Measurements from ENCODE around the gene AKAP13.
A peak's percentile ranks its signal among the peaks of the same experiment; 100 is the strongest.

The AKAP13 gene

DNA sequence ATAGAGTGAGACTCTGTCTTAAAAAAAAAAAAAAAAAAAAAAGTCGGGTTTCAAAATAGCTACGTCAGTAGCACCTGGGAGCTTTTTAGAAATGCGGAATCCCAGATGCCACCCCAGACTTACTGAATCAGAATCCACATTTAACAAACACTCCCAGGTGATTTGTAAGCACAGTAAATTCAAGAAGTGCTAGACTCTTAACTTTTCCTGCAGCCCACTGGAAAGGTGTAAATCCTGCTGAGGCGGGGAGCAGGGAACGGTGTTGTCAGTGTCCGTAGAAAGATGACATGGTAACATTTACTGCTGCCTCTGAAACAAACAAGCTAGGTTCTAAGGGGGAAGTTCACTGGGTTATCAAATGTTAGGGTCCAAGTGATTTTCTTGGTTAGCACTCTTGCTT lies 2.4 kb upstream of the AKAP13 start:
- TF ChIP-seq CTCF (IDR thresholded peaks at IDR 0.05), result no peak
- H3K27me3 ChIP-seq, result peaks cover 55% of the 10 kb centered on the region
- H3K27ac ChIP-seq, result no peak overlapping the region
- peaks cover 14 to 15% of the 10 kb centered on the region in 2 experiments for H3K4me1 ChIP-seq (ENCODE audit: control insufficient read depth in 1 of 2, insufficient read depth in 1 of 2, low read depth in 1 of 2, low read length in 1 of 2)
- H3K4me3 ChIP-seq (ENCODE audit: low read depth in 1 of 2, low read length in 1 of 2), result no peak overlapping the region
- H3K36me3 ChIP-seq, result no peaks in the 10 kb centered on the region
- no peaks in the 10 kb centered on the region for H3K9me3 ChIP-seq

GRCh38 chr15:85379403-85380131 lies 836 bp upstream of the AKAP13 start:
- Histone ChIP-seq H3K9me3 (no peaks in the 10 kb centered on the region), H3K4me3 (ENCODE audit: low read depth in 1 of 2, low read length in 1 of 2) (peak overlapping the region; percentile 66 to 89), H3K4me1 (ENCODE audit: control insufficient read depth in 1 of 2, insufficient read depth in 1 of 2, low read depth in 1 of 2, low read length in 1 of 2) (peaks cover 14 to 15% of the 10 kb centered on the region in 2 experiments), H3K36me3 (no peaks in the 10 kb centered on the region), H3K27me3 (peaks cover 69% of the 10 kb centered on the region), H3K27ac (peak overlapping the region; percentile 64)
- TF ChIP-seq CTCF (IDR thresholded peaks at IDR 0.05), result no peak

DNA sequence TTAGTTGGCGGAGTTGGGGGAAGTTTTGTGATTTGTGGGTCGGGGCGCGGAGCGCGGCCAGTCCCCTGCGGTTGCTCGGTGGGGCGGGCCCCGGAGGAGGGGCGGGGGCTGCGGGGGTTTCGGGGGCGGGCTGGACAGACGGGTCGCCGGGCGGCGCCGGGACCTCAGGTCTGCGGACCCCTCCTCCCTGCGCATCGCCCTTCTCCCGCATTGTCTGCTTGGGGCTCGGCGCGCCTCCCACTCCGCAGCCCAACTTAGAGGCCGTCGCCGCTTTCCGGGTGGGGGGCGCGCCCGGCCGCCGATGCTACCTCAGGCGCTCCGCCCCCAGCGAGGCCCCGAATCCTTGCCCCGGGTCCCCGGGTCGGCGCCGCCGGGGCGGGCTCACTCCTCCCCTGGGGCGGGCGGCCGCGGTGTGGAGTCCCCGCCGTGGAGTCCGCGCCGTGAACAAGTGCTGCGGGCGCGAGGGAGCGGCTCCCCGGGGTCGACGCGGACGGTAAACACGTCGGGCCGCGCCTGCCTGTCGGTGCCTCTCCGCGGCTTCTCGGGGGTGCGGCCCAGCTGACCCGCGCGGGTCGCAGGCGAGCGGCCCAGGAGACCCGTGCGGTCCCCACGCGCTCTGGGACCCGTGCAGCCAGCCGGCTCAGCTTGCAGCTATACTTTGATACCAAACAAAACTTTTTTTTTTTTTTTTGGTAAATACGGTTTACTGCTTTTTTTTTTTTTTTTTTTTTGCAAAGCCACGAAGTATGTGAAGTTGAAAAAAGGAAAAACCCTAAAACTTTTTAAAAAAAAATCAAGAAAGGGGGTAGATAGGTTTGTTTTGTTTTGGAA lies 624 bp downstream of the AKAP13 start:
- H3K9me3 ChIP-seq, result no peaks in the 10 kb centered on the region
- H3K27ac ChIP-seq, result peak overlapping the region; percentile 64
- peaks cover 14 to 15% of the 10 kb centered on the region in 2 experiments for H3K4me1 ChIP-seq (ENCODE audit: control insufficient read depth in 1 of 2, insufficient read depth in 1 of 2, low read depth in 1 of 2, low read length in 1 of 2)
- no peaks in the 10 kb centered on the region for H3K36me3 ChIP-seq
- no peak for TF ChIP-seq CTCF (IDR thresholded peaks at IDR 0.05)
- peaks cover 74% of the 10 kb centered on the region for H3K27me3 ChIP-seq
- H3K4me3 ChIP-seq (ENCODE audit: low read depth in 1 of 2, low read length in 1 of 2), result peak overlapping the region; percentile 66 to 89

DNA sequence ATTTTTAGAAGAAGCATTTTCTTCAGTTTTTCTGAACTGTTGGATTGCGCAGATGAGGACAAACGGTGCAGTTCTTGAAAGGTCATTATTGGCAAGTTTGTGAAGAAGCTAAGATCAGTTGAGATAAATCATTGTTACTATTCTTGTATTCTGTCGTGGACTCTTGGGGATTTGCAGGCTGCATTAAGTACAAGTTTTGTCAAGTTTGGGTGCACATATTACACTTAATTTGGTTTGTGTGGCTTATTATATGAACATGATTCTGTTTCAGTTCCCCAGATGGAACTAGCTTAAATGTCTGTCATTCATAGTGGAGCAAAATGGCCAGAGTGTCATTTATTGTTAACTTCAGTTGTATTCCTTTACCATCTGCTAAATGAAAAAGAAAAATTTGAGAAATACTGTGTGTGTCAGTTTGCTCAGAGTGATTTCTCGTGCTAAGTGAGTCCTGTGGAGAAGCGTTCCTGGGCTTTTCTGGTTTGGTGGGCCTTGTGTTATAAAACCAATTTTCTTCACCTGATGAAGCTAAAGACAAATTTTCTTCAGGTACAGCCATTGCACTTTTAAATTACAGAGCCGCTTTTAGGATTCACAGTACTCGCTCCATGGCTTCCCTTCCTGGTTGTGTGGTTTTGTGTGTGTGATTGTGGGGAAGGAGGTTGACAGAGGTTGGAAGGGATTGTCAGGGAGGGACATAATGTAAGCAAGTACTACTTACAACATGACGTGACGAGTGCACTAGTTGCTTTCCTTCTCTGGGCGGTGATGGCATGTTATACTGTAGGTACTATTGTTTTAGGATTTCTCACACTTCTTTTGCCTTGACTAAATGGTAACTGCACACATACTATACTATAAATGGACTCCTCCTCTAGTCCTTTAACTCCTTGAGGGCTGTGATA lies 1.7 kb downstream of the AKAP13 start:
- TF ChIP-seq CTCF (IDR thresholded peaks at IDR 0.05), result no peak
- H3K27ac ChIP-seq, result no peak overlapping the region
- H3K27me3 ChIP-seq, result peaks cover 63% of the 10 kb centered on the region
- no peak overlapping the region for H3K4me3 ChIP-seq (ENCODE audit: low read depth in 1 of 2, low read length in 1 of 2)
- H3K4me1 ChIP-seq (ENCODE audit: control insufficient read depth in 1 of 2, insufficient read depth in 1 of 2, low read depth in 1 of 2, low read length in 1 of 2), result peaks cover 14 to 15% of the 10 kb centered on the region in 2 experiments
- H3K9me3 ChIP-seq, result no peaks in the 10 kb centered on the region
- no peaks in the 10 kb centered on the region for H3K36me3 ChIP-seq

DNA sequence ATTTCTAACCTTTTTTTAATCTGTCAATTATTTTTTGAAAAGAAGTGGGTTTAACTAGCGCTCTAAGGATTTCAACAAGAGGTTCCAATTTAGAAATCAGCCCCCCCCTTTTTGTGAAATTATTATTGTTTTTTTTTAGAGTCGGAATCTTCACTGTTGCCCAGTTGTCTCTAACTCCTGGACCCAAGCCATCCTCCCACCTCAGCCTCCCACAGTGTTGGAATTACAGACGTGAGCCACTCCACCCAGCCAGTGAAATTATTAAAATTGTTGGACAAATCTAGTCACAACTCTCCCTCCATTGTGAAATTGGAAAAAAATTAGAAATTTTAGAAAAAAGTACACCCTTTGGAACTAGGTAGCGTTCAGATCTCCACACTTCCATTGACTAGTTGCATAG lies 2.5 kb downstream of the AKAP13 start:
- no peak for TF ChIP-seq CTCF (IDR thresholded peaks at IDR 0.05)
- Histone ChIP-seq H3K9me3 (no peaks in the 10 kb centered on the region), H3K36me3 (no peaks in the 10 kb centered on the region), H3K4me3 (ENCODE audit: low read depth in 1 of 2, low read length in 1 of 2) (no peak overlapping the region), H3K27ac (no peak overlapping the region), H3K27me3 (peaks cover 58% of the 10 kb centered on the region), H3K4me1 (ENCODE audit: control insufficient read depth in 1 of 2, insufficient read depth in 1 of 2, low read depth in 1 of 2, low read length in 1 of 2) (peaks cover 14 to 15% of the 10 kb centered on the region in 2 experiments)
